ENCODE data around the gene ZC3H12C.

The ZC3H12C gene

GRCh38 chr11:110098645-110099044 is 5.5 kb downstream of the ZC3H12C start:
- no peak for DNase-seq (ENCODE audit: low spot score)

- no peak for DNase-seq (ENCODE audit: low spot score)
These were observed 7.5 kb downstream of the ZC3H12C start for GRCh38 chr11:110100476-110101240.

- no peak for DNase-seq (ENCODE audit: low spot score)
These were observed 13.6 kb downstream of the ZC3H12C start for GRCh38 chr11:110106713-110107274.

GRCh38 chr11:110110854-110111253 is 17.7 kb downstream of the ZC3H12C start:
- no peak for DNase-seq (ENCODE audit: low spot score)

GRCh38 chr11:110112457-110112856 is 19.3 kb downstream of the ZC3H12C start:
- no peak for DNase-seq (ENCODE audit: low spot score)

GRCh38 chr11:110113505-110113904 is 20.3 kb downstream of the ZC3H12C start:
- DNase-seq (ENCODE audit: low spot score): no peak

- DNase-seq (ENCODE audit: low spot score): no peak
These were observed 20.8 kb downstream of the ZC3H12C start for GRCh38 chr11:110113973-110114372.

- no peak for DNase-seq (ENCODE audit: low spot score)
These were observed 26.1 kb downstream of the ZC3H12C start for GRCh38 chr11:110119317-110119716.

GRCh38 chr11:110121204-110121603 is 28.0 kb downstream of the ZC3H12C start:
- peak; percentile 7 for DNase-seq (ENCODE audit: low spot score)

GRCh38 chr11:110123003-110123402 is 29.8 kb downstream of the ZC3H12C start:
- DNase-seq (ENCODE audit: low spot score): peak; percentile 13

- DNase-seq (ENCODE audit: low spot score): no peak
These were observed 31.4 kb downstream of the ZC3H12C start for GRCh38 chr11:110124605-110125004.

- peak; percentile 18 for DNase-seq (ENCODE audit: low spot score)
These were observed 32.4 kb downstream of the ZC3H12C start for GRCh38 chr11:110125632-110126031.

GRCh38 chr11:110126936-110127335 is 33.7 kb downstream of the ZC3H12C start:
- DNase-seq (ENCODE audit: low spot score): no peak

GRCh38 chr11:110128161-110128560 is 35.0 kb downstream of the ZC3H12C start:
- DNase-seq (ENCODE audit: low spot score): no peak

GRCh38 chr11:110130642-110131238 is 37.5 kb downstream of the ZC3H12C start:
- DNase-seq (ENCODE audit: low spot score): no peak

- DNase-seq (ENCODE audit: low spot score): no peak
These were observed 38.4 kb downstream of the ZC3H12C start for GRCh38 chr11:110131386-110132123.

GRCh38 chr11:110133160-110133559 is 40.0 kb downstream of the ZC3H12C start:
- no peak for DNase-seq (ENCODE audit: low spot score)

GRCh38 chr11:110134110-110134509 is 40.9 kb downstream of the ZC3H12C start:
- DNase-seq (ENCODE audit: low spot score): no peak

- DNase-seq (ENCODE audit: low spot score): no peak
These were observed 48.6 kb downstream of the ZC3H12C start for GRCh38 chr11:110141812-110142211.

- DNase-seq (ENCODE audit: low spot score): peak; percentile 58
These were observed 54.9 kb downstream of the ZC3H12C start for GRCh38 chr11:110147962-110148709.

GRCh38 chr11:110148775-110149744 is 55.9 kb downstream of the ZC3H12C start:
- DNase-seq (ENCODE audit: low spot score): peak; percentile 43

Measured in hepatic stellate cell (primary cell).